IPS DF 19.7 (cell line): Measurements from ENCODE around the gene PRRT1B.
"Not testable (repeated sequence)": the region's sequence is repeated elsewhere in the genome, so short reads cannot be mapped to it uniquely, and the experiment has no call there.

ENCODE experiments used
- DNase-seq: peaks from one replicate; pipeline ENCODE4 v3.0.0-alpha.2; 2013; ENCODE audit warnings: low read depth, low spot score

Gene PRRT1B

GRCh38 chr9:131545003-131545785 is at the start of gene PRRT1B:
Gene PRRT1B, plus strand, starts transcription at chr9:131545523. Its CDS starts 93 bp downstream, at chr9:131545616.
- no peak for DNase-seq

- no peak for DNase-seq
Observed at GRCh38 chr9:131495785-131496184, 49.5 kb upstream of the PRRT1B start.

- DNase-seq, result no peak
Observed at GRCh38 chr9:131496844-131497405, 48.4 kb upstream of the PRRT1B start.

- DNase-seq, result no peak
Observed at GRCh38 chr9:131499254-131499767, 46.0 kb upstream of the PRRT1B start.

GRCh38 chr9:131500377-131500776 is 44.9 kb upstream of the PRRT1B start:
- no peak for DNase-seq

GRCh38 chr9:131500939-131501541 is 44.3 kb upstream of the PRRT1B start:
- no peak for DNase-seq

- peak; percentile 33 for DNase-seq
Observed at GRCh38 chr9:131502781-131503625, 42.3 kb upstream of the PRRT1B start, which contains the start of gene POMT1. Gene POMT1, plus strand, starts transcription at chr9:131502918. Its CDS starts 1,301 bp downstream, at chr9:131504219.

- peak; percentile 9 for DNase-seq
Observed at GRCh38 chr9:131503626-131504465, 41.5 kb upstream of the PRRT1B start.

- DNase-seq, result no peak
Observed at GRCh38 chr9:131505012-131505411, 40.3 kb upstream of the PRRT1B start.

- no peak for DNase-seq
Observed at GRCh38 chr9:131511416-131511815, 33.9 kb upstream of the PRRT1B start.

GRCh38 chr9:131511880-131512279 is 33.4 kb upstream of the PRRT1B start:
- DNase-seq, result no peak

- no peak for DNase-seq
Observed at GRCh38 chr9:131513177-131513576, 32.1 kb upstream of the PRRT1B start.

GRCh38 chr9:131515559-131516031 is 29.7 kb upstream of the PRRT1B start:
- DNase-seq, result not testable (repeated sequence)

- DNase-seq, result no peak
Observed at GRCh38 chr9:131516100-131516499, 29.2 kb upstream of the PRRT1B start.

- no peak for DNase-seq
Observed at GRCh38 chr9:131516930-131517329, 28.4 kb upstream of the PRRT1B start.

GRCh38 chr9:131517761-131518190 is 27.5 kb upstream of the PRRT1B start:
- no peak for DNase-seq

GRCh38 chr9:131518553-131518952 is 26.8 kb upstream of the PRRT1B start:
- DNase-seq, result no peak

GRCh38 chr9:131520503-131520902 is 24.8 kb upstream of the PRRT1B start:
- no peak for DNase-seq

- no peak for DNase-seq
Observed at GRCh38 chr9:131521203-131521602, 24.1 kb upstream of the PRRT1B start.

GRCh38 chr9:131521822-131522221 is 23.5 kb upstream of the PRRT1B start:
- no peak for DNase-seq
